Glutamatergic neuron (in vitro differentiated cells): ENCODE measurements around the gene VKORC1. TPM values are rescaled to one million over a fixed set of nuclear protein-coding genes. Genes with fewer than 3 reads are reported as not detected.

Experiments used
- DNase-seq: peaks from one replicate; pipeline ENCODE4 v3.0.0; 2022
- H3K27ac Mint-ChIP-seq: one replicate; pipeline ENCODE4 v1.8.0; 2020; ENCODE audit warnings: mild to moderate bottlenecking, mixed read lengths, inconsistent platforms; ENCODE audit not compliant: unreplicated experiment
- H3K27me3 Mint-ChIP-seq: one replicate; pipeline ENCODE4 v1.8.0; 2020; ENCODE audit warnings: mild to moderate bottlenecking, moderate library complexity, mixed read lengths, inconsistent platforms; ENCODE audit not compliant: unreplicated experiment
- H3K36me3 Mint-ChIP-seq: one replicate; pipeline ENCODE4 v1.8.0; 2020; ENCODE audit warnings: mild to moderate bottlenecking, mixed read lengths, inconsistent platforms; ENCODE audit not compliant: unreplicated experiment
- H3K4me1 Mint-ChIP-seq: one replicate; pipeline ENCODE4 v1.8.0; 2020; ENCODE audit warnings: mild to moderate bottlenecking, low read depth, mixed read lengths, inconsistent platforms; ENCODE audit not compliant: unreplicated experiment
- H3K4me3 Mint-ChIP-seq: one replicate; pipeline ENCODE4 v1.8.0; 2020; ENCODE audit warnings: mild to moderate bottlenecking, mixed read lengths, inconsistent platforms; ENCODE audit not compliant: unreplicated experiment
- H3K9me3 Mint-ChIP-seq: one replicate; pipeline ENCODE4 v1.8.0; 2020; ENCODE audit warnings: mild to moderate bottlenecking, moderate library complexity, mixed read lengths, inconsistent platforms; ENCODE audit not compliant: unreplicated experiment
- total RNA-seq: library from RNA; stranded (reverse); fragmentation: NEBNext Ultra II Directional; extraction: Animal tissue kit (Norgen Biotek cat#: 25700); gene quantifications from one replicate; pipeline ENCODE4 v1.2.1, GENCODE V29; 2021; ENCODE audit not compliant: unreplicated experiment
- TF ChIP-seq, protein P1 (sequence below): fragments of 200-600 bp; sonication (generic); IDR thresholded peaks from one replicate; pipeline ENCODE4 v1.5.0; 2021; ENCODE audit not compliant: partially characterized antibody, unreplicated experiment

VKORC1 gene
- total RNA-seq, 1 donor from 2014 or later: 152 TPM

- no peak for DNase-seq
- H3K36me3 Mint-ChIP-seq: no peaks in the 10 kb centered on the region
- no peak overlapping the region for H3K27ac Mint-ChIP-seq
- no peak overlapping the region for H3K4me3 Mint-ChIP-seq
- peaks cover 7% of the 10 kb centered on the region for H3K9me3 Mint-ChIP-seq
- peaks cover 6% of the 10 kb centered on the region for H3K4me1 Mint-ChIP-seq
- TF ChIP-seq, protein P1, sequence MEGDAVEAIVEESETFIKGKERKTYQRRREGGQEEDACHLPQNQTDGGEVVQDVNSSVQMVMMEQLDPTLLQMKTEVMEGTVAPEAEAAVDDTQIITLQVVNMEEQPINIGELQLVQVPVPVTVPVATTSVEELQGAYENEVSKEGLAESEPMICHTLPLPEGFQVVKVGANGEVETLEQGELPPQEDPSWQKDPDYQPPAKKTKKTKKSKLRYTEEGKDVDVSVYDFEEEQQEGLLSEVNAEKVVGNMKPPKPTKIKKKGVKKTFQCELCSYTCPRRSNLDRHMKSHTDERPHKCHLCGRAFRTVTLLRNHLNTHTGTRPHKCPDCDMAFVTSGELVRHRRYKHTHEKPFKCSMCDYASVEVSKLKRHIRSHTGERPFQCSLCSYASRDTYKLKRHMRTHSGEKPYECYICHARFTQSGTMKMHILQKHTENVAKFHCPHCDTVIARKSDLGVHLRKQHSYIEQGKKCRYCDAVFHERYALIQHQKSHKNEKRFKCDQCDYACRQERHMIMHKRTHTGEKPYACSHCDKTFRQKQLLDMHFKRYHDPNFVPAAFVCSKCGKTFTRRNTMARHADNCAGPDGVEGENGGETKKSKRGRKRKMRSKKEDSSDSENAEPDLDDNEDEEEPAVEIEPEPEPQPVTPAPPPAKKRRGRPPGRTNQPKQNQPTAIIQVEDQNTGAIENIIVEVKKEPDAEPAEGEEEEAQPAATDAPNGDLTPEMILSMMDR: no peak
- H3K27me3 Mint-ChIP-seq: peaks cover 6% of the 10 kb centered on the region
Measured at GRCh38 chr16:31129568-31130335, 35.2 kb upstream of the VKORC1 start.

GRCh38 chr16:31128711-31129567 lies 34.3 kb upstream of the VKORC1 start:
- Mint-ChIP-seq H3K27ac (no peak overlapping the region), H3K9me3 (peaks cover 7% of the 10 kb centered on the region), H3K4me1 (peaks cover 4% of the 10 kb centered on the region), H3K4me3 (no peak overlapping the region), H3K36me3 (no peaks in the 10 kb centered on the region), H3K27me3 (peaks cover 5% of the 10 kb centered on the region)
- TF ChIP-seq, protein P1: no peak
- DNase-seq: no peak

GRCh38 chr16:31127182-31127581 lies 32.6 kb upstream of the VKORC1 start:
- TF ChIP-seq, protein P1: no peak
- Mint-ChIP-seq H3K36me3 (no peaks in the 10 kb centered on the region), H3K27ac (no peak overlapping the region), H3K4me3 (no peak overlapping the region), H3K27me3 (no peaks in the 10 kb centered on the region), H3K9me3 (peaks cover 5% of the 10 kb centered on the region), H3K4me1 (no peaks in the 10 kb centered on the region)
- DNase-seq: no peak

GRCh38 chr16:31125844-31126243 lies 31.2 kb upstream of the VKORC1 start:
- no peaks in the 10 kb centered on the region for H3K4me1 Mint-ChIP-seq
- TF ChIP-seq, protein P1: no peak
- peak overlapping the region; percentile 19 for H3K4me3 Mint-ChIP-seq
- H3K27ac Mint-ChIP-seq: peak overlapping the region; percentile 15
- no peaks in the 10 kb centered on the region for H3K27me3 Mint-ChIP-seq
- no peak for DNase-seq
- H3K9me3 Mint-ChIP-seq: peaks cover 5% of the 10 kb centered on the region
- H3K36me3 Mint-ChIP-seq: no peaks in the 10 kb centered on the region

DNA sequence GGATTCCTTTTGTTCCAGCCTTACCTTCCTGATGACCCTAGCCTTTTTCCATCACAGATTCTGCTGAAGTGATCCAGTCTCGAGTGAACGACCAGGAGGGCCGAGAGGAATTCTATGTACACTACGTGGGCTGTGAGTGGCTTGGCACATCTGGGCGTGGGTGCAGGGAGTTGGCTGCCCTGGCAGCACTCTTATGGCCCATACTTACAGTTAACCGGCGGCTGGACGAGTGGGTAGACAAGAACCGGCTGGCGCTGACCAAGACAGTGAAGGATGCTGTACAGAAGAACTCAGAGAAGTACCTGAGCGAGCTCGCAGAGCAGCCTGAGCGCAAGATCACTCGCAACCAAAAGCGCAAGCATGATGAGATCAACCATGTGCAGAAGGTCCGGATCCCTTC lies 25.5 kb upstream of the VKORC1 start:
- Mint-ChIP-seq H3K4me3 (no peak overlapping the region), H3K27ac (no peak overlapping the region), H3K27me3 (peaks cover 6% of the 10 kb centered on the region), H3K36me3 (no peaks in the 10 kb centered on the region), H3K4me1 (peaks cover 6% of the 10 kb centered on the region), H3K9me3 (peaks cover 8% of the 10 kb centered on the region)
- DNase-seq: no peak
- TF ChIP-seq, protein P1: no peak
